ENCODE data around the gene CHRM2. TPM values are rescaled to one million over a fixed set of nuclear protein-coding genes. Genes with fewer than 3 reads are reported as not detected.
"Not testable (repeated sequence)": the region's sequence is repeated elsewhere in the genome, so short reads cannot be mapped to it uniquely, and the experiment has no call there.

Gene CHRM2
- not detected for total RNA-seq (2021; ENCODE audit: unreplicated experiment)
- polyA plus RNA-seq (2012): not detected in 2 replicates
- Bru-seq, nascent RNA: not detected
- BruChase-seq, experiment 1, labeled RNA remaining after a 6-hour chase: not detected
- BruChase-seq, experiment 2, labeled RNA remaining after a 2-hour chase: not detected
- long read RNA-seq: 0 reads

DNA sequence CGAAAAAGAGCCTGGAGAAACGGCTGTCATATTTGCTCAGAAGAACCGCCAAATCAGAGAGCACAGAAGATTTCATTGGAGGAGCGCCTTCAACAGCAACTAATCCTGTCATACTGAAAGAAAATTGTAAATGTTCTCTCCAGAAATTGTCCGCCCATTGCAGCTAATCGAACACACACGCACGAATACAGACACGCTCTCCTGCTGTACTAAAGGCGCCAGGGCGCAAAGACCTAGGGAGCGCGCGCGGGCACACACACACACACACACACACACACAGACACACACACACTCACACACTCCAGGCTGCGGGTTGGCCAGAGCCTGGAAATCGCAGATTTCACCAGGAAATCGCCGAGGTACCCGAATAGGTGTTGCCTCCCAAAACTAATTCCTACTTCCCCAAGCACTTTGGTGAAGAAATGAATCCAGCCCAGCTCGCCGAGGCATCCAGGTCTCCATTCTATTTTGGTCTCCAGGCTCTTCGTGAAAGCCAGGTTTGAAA, at the start of gene CHRM2:
TSS of gene CHRM2 (plus strand) at position 157 of the 505 bp plus-strand sequence. CDS start 146,214 bp downstream, outside the sequence.
- no peaks in the 10 kb centered on the region for H3K9me2 ChIP-seq (ENCODE audit: insufficient read depth)
- ChIA-PET CTCF (no interaction called here), RAD21 (ENCODE audit: low non-redundant PET in 1 of 2, low total read pairs in 2 of 2, uncharacterized antibody in 2 of 2, unreplicated experiment in 2 of 2) (no interaction called here), POLR2A (no interaction called here)
- H3K27me3 ChIP-seq (ENCODE audit: insufficient read depth, low read length): no peaks in the 10 kb centered on the region
- H3K9me3 ChIP-seq (ENCODE audit: control insufficient read depth in 1 of 2, insufficient read depth in 1 of 2, low read depth in 1 of 2, low read length in 2 of 2): peaks cover 0 to 3% of the 10 kb centered on the region in 2 experiments; a peak in 2 of 4 replicates
- no peaks in the 10 kb centered on the region for H3K4me1 ChIP-seq (ENCODE audit: control insufficient read depth in 1 of 2, insufficient read depth in 2 of 2, low read length in 2 of 2)
- TF ChIP-seq JUND (IDR thresholded peaks at IDR 0.05): no peak
- no peak for TF ChIP-seq ZNF274 (IDR thresholded peaks at IDR 0.05; ENCODE audit: low read depth, low read length)
- TF ChIP-seq SIN3A (IDR thresholded peaks at IDR 0.05; ENCODE audit: low read depth): no peak
- no peaks in the 10 kb centered on the region for H3K36me3 ChIP-seq (ENCODE audit: control insufficient read depth in 1 of 2, insufficient read depth in 2 of 2, low read length in 2 of 2)
- no peak for DNase-seq (ENCODE audit: low read depth, low spot score)
- H4K20me1 ChIP-seq (ENCODE audit: insufficient read depth): no peaks in the 10 kb centered on the region
- H3K4me2 ChIP-seq (ENCODE audit: low read length): no peak within 1 kb of the TSS
- ATAC-seq: no peak
- no peak within 1 kb of the TSS for H3K27ac ChIP-seq (ENCODE audit: low read depth, low read length)
- BruUV-seq (replicated peaks): no TSS peak
- H3K9ac ChIP-seq (ENCODE audit: low read length): no peak within 1 kb of the TSS
- H2AFZ ChIP-seq (ENCODE audit: low read depth, low read length, poor library complexity, severe bottlenecking): no peak within 1 kb of the TSS
- intact Hi-C loops (cut with micrococcal nuclease): no loop called here
- H3K79me2 ChIP-seq (ENCODE audit: insufficient read depth, low read length): no peaks in the 10 kb centered on the region
- no peak within 1 kb of the TSS for H3K4me3 ChIP-seq (replicated peaks in 1 of 2; ENCODE audit: low read depth in 1 of 2, low read length in 2 of 2)

DNA sequence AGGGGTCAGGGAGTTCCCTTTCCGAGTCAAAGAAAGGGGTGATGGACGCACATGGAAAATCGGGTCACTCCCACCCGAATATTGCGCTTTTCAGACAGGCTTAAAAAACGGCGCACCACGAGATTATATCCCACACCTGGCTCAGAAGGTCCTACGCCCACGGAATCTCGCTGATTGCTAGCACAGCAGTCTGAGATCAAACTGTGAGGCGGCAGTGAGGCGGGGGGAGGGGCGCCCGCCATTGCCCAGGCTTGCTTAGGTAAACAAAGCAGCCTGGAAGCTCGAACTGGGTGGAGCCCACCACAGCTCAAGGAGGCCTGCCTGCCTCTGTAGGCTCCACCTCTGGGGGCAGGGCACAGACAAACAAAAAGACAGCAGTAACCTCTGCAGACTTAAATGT, 37.1 kb upstream of the CHRM2 start:
- H3K4me2 ChIP-seq (ENCODE audit: low read length); H3K4me3 ChIP-seq (replicated peaks in 1 of 2; ENCODE audit: low read depth in 1 of 2, low read length in 2 of 2); H2AFZ ChIP-seq (ENCODE audit: low read depth, low read length, poor library complexity, severe bottlenecking); ATAC-seq; RAD21 ChIA-PET (ENCODE audit: low non-redundant PET in 1 of 2, low total read pairs in 2 of 2, uncharacterized antibody in 2 of 2, unreplicated experiment in 2 of 2); H3K9me2 ChIP-seq (ENCODE audit: insufficient read depth); H3K27me3 ChIP-seq (ENCODE audit: insufficient read depth, low read length); POLR2A ChIA-PET; H3K9me3 ChIP-seq (ENCODE audit: control insufficient read depth in 1 of 2, insufficient read depth in 1 of 2, low read depth in 1 of 2, low read length in 2 of 2); H3K79me2 ChIP-seq (ENCODE audit: insufficient read depth, low read length); DNase-seq (ENCODE audit: low read depth, low spot score); BruUV-seq (replicated peaks); H3K4me1 ChIP-seq (ENCODE audit: control insufficient read depth in 1 of 2, insufficient read depth in 2 of 2, low read length in 2 of 2); H3K27ac ChIP-seq (ENCODE audit: low read depth, low read length); intact Hi-C loops (cut with micrococcal nuclease); H3K36me3 ChIP-seq (ENCODE audit: control insufficient read depth in 1 of 2, insufficient read depth in 2 of 2, low read length in 2 of 2); H3K9ac ChIP-seq (ENCODE audit: low read length); H4K20me1 ChIP-seq (ENCODE audit: insufficient read depth); CTCF ChIA-PET: not testable (repeated sequence)
